Activated CD8-positive, alpha-beta T cell treated with anti-CD3 and anti-CD28 coated beads for 36 hours (primary cell): Measurements from ENCODE around the gene INPP5D. TPM values are rescaled to one million over a fixed set of nuclear protein-coding genes. Genes with fewer than 3 reads are reported as not detected.

Source experiments
- ATAC-seq: fragments of 200-7000 bp; cut with Tn5 transposase; one replicate; pipeline ENCODE4 v1.10.0; 2021; ENCODE audit warnings: mild to moderate bottlenecking, moderate library complexity
- CTCF ChIA-PET: fragments of 350-600 bp; sonication (Branson Sonifier 250); formaldehyde crosslinking; loops from one replicate; lab custom pipeline; 2021; ENCODE audit warnings: antibody characterized with exemption; lab: Charles Lee
- POLR2A ChIA-PET: fragments of 350-600 bp; sonication (Branson Sonifier 250); formaldehyde crosslinking; loops from one replicate; lab custom pipeline; 2021; ENCODE audit warnings: antibody characterized with exemption; lab: Charles Lee
- DNase-seq: peaks from one replicate; pipeline ENCODE4 v3.0.0-alpha.2; 2020
- H3K27ac Mint-ChIP-seq: one replicate; pipeline ENCODE4 v1.8.0; 2021; ENCODE audit warnings: mild to moderate bottlenecking, mixed read lengths
- H3K27me3 Mint-ChIP-seq: one replicate; pipeline ENCODE4 v1.8.0; 2021; ENCODE audit warnings: mixed read lengths
- H3K36me3 Mint-ChIP-seq: one replicate; pipeline ENCODE4 v1.8.0; 2021; ENCODE audit warnings: low read depth, mixed read lengths
- H3K4me1 Mint-ChIP-seq: one replicate; pipeline ENCODE4 v1.8.0; 2021; ENCODE audit warnings: low read depth, mixed read lengths
- H3K4me3 Mint-ChIP-seq: one replicate; pipeline ENCODE4 v1.8.0; 2021; ENCODE audit warnings: mild to moderate bottlenecking, moderate library complexity, mixed read lengths
- H3K9me3 Mint-ChIP-seq: one replicate; pipeline ENCODE4 v1.8.0; 2021; ENCODE audit warnings: mixed read lengths
- intact Hi-C: fragments of 100-400 bp; cut with micrococcal nuclease; formaldehyde crosslinking; loops from one replicate; pipeline ENCODE4 v1.10.0; 2022
- total RNA-seq, 2 experiments: library from RNA; stranded (reverse); gene quantifications; one replicate each; pipeline ENCODE4 v1.2.3, GENCODE V29; 2021
- TF ChIP-seq, protein P1 (sequence below): fragments of 200-600 bp; IDR thresholded peaks from one replicate; pipeline ENCODE4 v1.8.0; 2022; ENCODE audit warnings: antibody characterized with exemption, mild to moderate bottlenecking

INPP5D gene
- total RNA-seq, 2 experiments from 2014 or later, result 38.6 to 40.2 TPM

DNA sequence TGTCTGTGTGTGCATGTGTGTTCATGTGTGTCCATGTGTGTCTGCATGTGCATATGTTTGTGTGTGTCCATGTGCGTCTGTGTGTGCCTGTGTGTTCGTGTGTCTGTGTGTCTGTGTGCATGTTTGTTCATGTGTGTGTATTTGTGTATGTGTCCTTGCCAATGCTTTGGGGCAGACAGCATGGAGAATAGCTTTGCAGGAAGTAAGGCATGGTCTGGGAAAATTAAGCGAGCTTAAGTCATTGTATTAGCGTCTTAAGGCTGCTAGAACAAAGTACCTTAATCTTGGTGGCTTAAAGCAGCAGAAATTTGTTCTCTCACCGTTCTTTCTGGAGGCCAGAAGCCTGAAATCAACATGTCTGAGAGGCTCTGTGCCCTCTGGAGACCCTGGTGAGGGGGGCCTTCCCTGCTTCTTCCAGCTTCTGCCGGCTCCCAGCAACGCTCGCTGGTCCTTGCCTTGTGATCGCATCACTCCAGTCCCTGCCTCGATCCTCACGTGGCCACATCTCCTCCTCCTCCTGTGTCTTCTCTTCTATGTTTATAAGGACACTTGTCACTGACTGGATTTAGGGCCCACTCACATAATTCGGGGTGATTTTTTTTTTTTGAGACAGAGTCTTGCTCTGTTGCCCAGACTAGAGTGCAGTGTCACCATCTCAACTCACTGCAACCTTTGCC, 23.8 kb upstream of the INPP5D start:
- H3K4me3 Mint-ChIP-seq, result no peak overlapping the region
- ChIA-PET CTCF (no interaction called here), POLR2A (no interaction called here)
- no peaks in the 10 kb centered on the region for H3K36me3 Mint-ChIP-seq
- H3K9me3 Mint-ChIP-seq, result no peaks in the 10 kb centered on the region
- no peak overlapping the region for H3K27ac Mint-ChIP-seq
- H3K27me3 Mint-ChIP-seq, result no peaks in the 10 kb centered on the region
- no peaks in the 10 kb centered on the region for H3K4me1 Mint-ChIP-seq
- ATAC-seq, result no peak
- TF ChIP-seq, protein P1, sequence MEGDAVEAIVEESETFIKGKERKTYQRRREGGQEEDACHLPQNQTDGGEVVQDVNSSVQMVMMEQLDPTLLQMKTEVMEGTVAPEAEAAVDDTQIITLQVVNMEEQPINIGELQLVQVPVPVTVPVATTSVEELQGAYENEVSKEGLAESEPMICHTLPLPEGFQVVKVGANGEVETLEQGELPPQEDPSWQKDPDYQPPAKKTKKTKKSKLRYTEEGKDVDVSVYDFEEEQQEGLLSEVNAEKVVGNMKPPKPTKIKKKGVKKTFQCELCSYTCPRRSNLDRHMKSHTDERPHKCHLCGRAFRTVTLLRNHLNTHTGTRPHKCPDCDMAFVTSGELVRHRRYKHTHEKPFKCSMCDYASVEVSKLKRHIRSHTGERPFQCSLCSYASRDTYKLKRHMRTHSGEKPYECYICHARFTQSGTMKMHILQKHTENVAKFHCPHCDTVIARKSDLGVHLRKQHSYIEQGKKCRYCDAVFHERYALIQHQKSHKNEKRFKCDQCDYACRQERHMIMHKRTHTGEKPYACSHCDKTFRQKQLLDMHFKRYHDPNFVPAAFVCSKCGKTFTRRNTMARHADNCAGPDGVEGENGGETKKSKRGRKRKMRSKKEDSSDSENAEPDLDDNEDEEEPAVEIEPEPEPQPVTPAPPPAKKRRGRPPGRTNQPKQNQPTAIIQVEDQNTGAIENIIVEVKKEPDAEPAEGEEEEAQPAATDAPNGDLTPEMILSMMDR, result no peak
- DNase-seq, result no peak
- intact Hi-C loops, result no loop called here

DNA sequence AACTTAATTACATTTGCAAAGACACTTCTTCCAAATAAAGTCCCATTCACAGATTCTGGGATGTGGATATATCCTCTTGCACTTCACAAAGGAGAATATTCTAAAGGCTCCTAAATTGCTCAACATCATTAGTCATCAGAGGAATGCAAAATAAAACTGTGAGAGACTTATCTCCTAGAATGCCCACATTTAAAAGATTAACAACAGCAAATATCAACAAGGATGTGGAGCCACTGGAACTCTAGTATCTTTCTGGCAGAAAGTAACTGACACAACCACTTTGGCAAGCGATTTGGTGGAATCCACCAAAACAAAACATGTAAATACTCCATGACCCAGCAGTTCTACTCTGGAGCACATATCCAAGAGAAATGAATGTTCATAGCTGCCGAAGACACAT, 23.1 kb upstream of the INPP5D start:
- Mint-ChIP-seq H3K9me3 (no peaks in the 10 kb centered on the region), H3K27me3 (no peaks in the 10 kb centered on the region), H3K4me1 (no peaks in the 10 kb centered on the region), H3K4me3 (no peak overlapping the region), H3K27ac (no peak overlapping the region), H3K36me3 (no peaks in the 10 kb centered on the region)
- DNase-seq, result no peak
- POLR2A ChIA-PET, result no interaction called here
- TF ChIP-seq, protein P1, result no peak
- intact Hi-C loops, result no loop called here
- no peak for ATAC-seq
- CTCF ChIA-PET, result no interaction called here

- Mint-ChIP-seq H3K36me3 (no peaks in the 10 kb centered on the region), H3K27me3 (no peaks in the 10 kb centered on the region), H3K27ac (no peak overlapping the region), H3K4me1 (no peaks in the 10 kb centered on the region), H3K9me3 (no peaks in the 10 kb centered on the region), H3K4me3 (no peak overlapping the region)
- ATAC-seq (no peak), DNase-seq (no peak)
- CTCF ChIA-PET, result interaction anchor here (1.0 kb wide), 1 partner anchor 14 kb away, joined by 6 read pairs; no protein-coding TSS in a partner anchor
- POLR2A ChIA-PET, result no interaction called here
- TF ChIP-seq, protein P1, result no peak
- intact Hi-C loops, result no loop called here
Observed at GRCh38 chr2:233039212-233039845, 20.8 kb upstream of the INPP5D start.

DNA sequence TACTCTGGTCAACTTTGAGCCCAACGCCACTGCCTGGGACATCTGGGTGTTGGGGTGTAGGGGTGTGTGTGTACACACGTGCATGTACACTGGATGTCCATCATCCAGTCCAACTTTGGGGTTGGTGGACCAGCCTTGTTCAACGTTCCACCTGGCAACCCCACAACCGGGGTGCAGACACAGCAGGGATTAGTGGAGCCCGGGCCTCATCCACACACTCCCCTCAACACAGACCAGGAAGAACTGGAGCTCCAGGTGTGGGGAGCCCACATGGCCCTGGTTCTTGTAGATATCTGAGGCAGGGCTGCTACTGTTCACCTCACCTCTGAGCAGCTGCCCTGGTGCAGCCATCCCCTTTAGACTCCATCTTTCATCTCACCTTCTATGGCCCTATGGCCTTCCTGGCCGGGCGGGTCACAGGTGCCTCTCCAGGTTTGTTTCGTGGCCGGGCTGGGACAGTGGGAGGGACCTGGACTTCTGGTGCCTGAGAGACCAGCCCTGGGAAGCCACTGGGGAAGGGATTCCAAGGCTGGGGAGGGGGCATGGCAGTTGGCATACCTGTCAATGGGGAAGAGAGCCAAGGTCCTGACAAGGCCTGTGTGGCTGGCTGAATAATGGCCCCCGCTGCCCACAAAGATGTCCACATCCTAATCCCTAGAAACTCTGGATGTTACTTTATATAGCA, 20.2 kb upstream of the INPP5D start:
- TF ChIP-seq, protein P1, result no peak
- no peak for ATAC-seq
- intact Hi-C loops, result no loop called here
- H3K27ac Mint-ChIP-seq, result no peak overlapping the region
- POLR2A ChIA-PET, result no interaction called here
- H3K36me3 Mint-ChIP-seq, result no peaks in the 10 kb centered on the region
- DNase-seq, result no peak
- no peaks in the 10 kb centered on the region for H3K27me3 Mint-ChIP-seq
- no peaks in the 10 kb centered on the region for H3K4me1 Mint-ChIP-seq
- CTCF ChIA-PET, result no interaction called here
- no peaks in the 10 kb centered on the region for H3K9me3 Mint-ChIP-seq
- no peak overlapping the region for H3K4me3 Mint-ChIP-seq

DNA sequence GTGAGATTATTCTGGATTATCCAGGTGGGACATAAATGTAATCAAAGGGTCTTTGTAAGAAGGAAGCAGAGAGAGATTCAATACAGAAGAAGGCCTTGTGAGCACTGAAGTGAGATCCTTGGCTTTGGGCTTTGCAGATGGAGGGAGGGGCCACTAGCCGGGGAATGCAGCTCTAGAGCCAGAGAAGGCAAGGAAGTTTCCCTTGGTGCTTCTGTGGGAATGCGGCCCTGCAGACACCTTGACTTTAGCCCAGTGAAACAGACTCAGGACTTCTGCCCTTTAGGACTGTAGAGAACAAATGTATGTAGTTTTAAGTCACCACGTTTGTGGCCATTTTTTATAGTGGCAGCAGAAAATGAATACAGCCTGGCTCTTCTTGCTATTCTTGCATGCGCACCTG, 19.6 kb upstream of the INPP5D start:
- DNase-seq, result no peak
- no peak overlapping the region for H3K4me3 Mint-ChIP-seq
- TF ChIP-seq, protein P1, result no peak
- ChIA-PET CTCF (no interaction called here), POLR2A (no interaction called here)
- H3K4me1 Mint-ChIP-seq, result no peaks in the 10 kb centered on the region
- no peaks in the 10 kb centered on the region for H3K27me3 Mint-ChIP-seq
- H3K9me3 Mint-ChIP-seq, result no peaks in the 10 kb centered on the region
- H3K27ac Mint-ChIP-seq, result no peak overlapping the region
- no peak for ATAC-seq
- no peaks in the 10 kb centered on the region for H3K36me3 Mint-ChIP-seq
- intact Hi-C loops, result no loop called here
